HG03139 (cell line): ENCODE data around the gene ZBTB16.

Experiments
- ATAC-seq: cut with Tn5 transposase; IDR thresholded peaks from one replicate; pipeline ENCODE4 v1.9.1; 2021; ENCODE audit not compliant: unreplicated experiment

Gene ZBTB16

DNA sequence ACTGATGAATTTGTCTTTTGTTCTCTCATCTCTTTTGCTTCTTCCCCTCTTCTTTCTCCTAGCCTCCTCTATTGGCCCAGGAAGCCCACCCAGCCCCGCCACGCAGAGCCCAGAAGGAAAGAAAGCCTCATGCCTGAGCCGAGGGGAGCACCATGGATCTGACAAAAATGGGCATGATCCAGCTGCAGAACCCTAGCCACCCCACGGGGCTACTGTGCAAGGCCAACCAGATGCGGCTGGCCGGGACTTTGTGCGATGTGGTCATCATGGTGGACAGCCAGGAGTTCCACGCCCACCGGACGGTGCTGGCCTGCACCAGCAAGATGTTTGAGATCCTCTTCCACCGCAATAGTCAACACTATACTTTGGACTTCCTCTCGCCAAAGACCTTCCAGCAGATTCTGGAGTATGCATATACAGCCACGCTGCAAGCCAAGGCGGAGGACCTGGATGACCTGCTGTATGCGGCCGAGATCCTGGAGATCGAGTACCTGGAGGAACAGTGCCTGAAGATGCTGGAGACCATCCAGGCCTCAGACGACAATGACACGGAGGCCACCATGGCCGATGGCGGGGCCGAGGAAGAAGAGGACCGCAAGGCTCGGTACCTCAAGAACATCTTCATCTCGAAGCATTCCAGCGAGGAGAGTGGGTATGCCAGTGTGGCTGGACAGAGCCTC, 3.8 kb downstream of the ZBTB16 start:
- ATAC-seq: no peak

DNA sequence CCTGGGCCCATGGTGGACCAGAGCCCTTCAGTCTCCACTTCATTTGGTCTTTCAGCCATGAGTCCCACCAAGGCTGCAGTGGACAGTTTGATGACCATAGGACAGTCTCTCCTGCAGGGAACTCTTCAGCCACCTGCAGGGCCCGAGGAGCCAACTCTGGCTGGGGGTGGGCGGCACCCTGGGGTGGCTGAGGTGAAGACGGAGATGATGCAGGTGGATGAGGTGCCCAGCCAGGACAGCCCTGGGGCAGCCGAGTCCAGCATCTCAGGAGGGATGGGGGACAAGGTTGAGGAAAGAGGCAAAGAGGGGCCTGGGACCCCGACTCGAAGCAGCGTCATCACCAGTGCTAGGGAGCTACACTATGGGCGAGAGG, 4.3 kb downstream of the ZBTB16 start:
- no peak for ATAC-seq

- ATAC-seq: no peak
Measured at GRCh38 chr11:114064216-114064615, 4.7 kb downstream of the ZBTB16 start.

- ATAC-seq: no peak
Measured at GRCh38 chr11:114065094-114065493, 5.6 kb downstream of the ZBTB16 start.

DNA sequence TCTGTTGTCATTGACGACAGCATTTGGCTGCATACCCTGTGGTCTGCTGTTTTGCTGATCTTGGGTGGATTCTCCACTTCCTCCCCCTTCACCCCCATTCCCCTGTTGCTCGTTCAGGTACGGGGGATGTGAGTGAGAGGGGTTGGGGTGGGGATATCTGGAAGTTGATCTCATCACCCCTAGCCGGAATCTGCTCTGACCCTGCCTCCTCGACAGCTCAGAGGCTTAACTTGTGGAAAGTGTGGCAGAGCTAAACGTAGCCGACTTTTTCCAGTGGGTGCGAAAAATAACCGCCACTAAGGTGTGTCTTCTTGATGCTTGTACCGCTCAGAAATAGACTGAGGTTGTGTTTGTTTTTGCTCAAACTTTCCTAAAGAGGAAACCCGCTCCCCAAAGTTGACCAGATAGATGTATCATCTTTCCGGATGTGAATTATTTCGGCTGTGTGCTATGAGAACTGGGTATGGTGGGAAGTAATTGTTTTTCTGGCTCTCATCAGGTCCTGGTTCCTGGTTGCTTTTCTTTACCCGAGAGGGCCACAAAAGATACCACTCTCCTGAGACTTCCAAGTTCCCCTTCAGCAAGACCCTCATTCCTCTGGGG, 6.6 kb downstream of the ZBTB16 start:
- no peak for ATAC-seq

DNA sequence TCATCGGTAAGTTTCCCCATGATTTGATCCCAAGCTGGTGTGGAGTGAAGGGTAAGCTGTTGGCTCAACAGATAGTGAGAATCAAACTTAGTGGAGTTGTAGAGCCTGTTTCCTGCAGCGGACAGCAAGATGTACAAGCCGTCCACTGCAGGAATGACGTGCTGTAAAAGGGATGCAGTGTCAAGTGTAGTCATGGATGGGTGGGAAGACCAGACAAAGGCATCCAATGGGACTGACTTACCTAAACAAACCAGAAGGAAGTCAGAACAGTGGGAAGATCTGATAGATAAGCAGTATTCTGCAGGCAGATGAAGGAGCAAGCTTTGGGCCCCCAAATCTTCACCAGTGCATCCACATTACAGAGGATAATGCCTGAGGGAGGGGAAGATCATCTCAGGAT, 8.8 kb downstream of the ZBTB16 start:
- ATAC-seq: no peak

- no peak for ATAC-seq
Measured at GRCh38 chr11:114070464-114071139, 11.1 kb downstream of the ZBTB16 start.

DNA sequence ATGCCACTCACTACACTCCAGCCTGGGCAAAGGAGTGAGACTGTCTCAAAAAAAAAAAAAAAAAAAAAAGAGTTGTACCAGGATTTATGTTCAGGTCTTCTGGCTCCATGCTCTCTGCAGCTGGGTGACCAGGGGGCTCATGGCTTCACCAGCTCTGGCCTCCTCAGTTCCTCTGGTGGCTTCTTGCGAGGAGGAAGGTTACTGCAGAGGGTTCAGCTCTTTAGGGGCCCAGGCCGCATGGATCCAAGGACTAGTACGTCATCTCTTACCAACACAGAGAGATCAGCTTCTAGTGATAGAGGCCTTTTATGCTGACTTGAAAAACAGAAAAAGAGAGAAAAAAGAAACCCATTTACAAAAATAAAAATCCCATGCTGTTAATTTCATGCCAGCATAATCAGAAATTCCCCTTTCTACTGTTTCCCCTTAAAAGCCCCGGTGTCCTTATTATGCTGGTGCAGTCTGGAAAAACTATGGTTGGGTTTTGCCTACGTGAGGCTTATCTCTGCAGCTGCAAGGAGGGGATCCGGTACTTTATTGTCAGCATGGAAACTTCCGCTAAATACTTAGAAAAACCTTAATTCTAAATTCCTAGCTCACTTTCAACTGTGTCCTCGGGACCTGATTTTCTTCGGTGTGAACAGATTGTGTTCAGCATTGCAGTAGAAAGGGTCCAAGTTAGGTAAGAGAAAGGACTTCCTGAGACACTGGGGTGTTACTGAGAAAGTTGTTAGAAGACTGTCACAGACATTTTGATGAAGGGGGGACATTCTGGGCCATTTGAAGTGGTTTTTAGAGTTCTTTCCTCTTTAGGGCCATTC, 13.7 kb downstream of the ZBTB16 start:
- ATAC-seq: no peak

DNA sequence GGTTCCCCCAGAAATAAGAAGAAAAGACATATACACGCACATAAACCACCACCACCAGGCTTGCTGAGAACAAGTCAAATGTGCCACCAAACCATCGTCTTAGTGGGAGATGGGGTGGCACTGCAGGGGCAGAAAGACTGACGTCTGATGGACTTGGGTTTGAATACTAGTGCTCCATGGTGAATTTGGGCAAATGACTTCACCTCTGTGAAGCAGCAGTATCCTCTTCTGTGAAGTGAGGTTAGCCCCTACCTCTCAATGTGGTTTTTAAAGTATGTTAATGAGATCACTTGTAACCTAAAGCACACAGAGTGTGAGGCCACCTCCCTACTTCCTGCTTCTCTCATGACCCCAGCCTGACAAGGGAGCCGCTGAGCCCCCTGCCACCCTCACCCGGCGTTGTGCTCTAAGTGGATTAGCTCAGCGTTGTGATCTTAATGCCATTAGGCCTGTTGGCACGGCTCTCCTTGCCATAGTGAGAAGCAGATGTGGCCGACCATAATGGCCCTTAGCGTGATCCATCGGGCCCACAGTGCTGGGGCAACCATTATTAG, 14.4 kb downstream of the ZBTB16 start:
- ATAC-seq: no peak

GRCh38 chr11:114074546-114075343, 15.2 kb downstream of the ZBTB16 start:
- no peak for ATAC-seq

DNA sequence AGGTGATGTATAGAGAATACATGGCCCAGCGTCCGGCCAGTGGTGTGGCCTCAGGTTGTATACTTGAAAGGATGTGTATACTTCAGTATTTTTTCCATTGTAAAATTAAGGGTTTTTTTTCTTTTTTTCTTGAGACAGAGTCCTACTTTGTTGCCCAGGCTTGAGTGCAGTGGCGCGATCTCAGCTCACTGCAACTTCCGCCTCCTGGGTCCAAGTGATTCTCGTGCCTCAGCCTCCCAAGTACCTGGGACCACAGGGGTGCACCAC, 15.8 kb downstream of the ZBTB16 start:
- no peak for ATAC-seq

GRCh38 chr11:114075891-114076441, 16.5 kb downstream of the ZBTB16 start:
- ATAC-seq: no peak

GRCh38 chr11:114076921-114077331, 17.4 kb downstream of the ZBTB16 start:
- ATAC-seq: no peak

DNA sequence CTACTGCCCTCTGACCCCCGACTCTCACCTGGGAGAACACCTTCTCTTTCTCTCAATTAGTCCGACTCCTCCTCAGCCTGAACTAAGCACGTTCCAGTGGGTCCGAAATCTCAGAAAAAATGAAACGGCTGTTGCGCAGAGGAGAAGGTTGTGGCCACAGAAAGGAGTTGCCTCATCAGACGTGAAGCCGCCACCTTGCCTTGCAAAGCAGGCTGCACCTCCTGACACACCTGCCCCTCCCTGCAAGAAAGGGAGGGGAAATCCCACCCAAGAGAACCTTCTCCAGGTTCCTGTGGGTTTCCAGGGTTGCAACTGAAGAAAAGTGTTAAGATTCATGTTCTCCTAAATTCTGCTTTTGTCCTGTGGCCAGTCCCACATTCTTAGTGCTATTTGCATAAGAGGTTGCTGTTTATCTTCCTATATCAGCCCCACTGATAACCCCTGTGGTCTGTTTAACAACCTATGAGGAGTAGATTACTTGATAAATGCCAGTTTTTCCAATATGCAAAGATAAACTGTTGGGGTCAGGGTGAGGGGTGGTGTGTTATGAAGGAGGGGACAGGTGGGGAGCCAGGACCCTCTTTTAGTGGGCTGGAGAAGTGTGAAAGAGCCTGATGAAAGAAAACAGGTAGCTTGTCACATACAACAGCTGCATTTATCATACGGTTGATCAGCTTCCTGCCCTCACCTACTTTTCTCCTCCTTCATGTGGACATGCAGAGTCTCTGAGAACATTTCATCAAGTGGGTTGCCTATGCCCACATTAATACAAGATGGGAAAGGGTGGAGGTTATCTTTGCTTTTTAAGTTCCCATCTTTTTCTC, 18.2 kb downstream of the ZBTB16 start:
- ATAC-seq: no peak

DNA sequence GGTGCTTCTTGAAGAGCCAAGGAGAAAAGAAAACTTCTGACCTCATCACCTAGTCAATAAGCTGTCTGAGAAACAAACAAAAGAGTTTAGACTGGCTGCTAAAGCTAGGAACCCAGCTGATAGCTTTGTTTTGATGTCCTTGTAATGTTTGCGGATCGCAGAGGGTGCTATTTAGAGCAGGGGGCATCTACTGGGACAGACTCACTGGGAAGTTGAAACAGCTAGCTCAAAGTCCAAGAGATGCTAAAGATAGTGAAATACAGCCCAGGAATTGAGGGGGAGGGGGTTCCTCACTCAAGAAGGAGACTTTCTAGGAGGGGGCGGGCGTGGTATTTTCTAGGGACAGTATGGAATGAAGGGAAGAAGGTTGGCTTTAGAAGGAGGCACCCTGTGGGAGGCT, 18.9 kb downstream of the ZBTB16 start:
- no peak for ATAC-seq

GRCh38 chr11:114079511-114080065, 20.1 kb downstream of the ZBTB16 start:
- no peak for ATAC-seq

DNA sequence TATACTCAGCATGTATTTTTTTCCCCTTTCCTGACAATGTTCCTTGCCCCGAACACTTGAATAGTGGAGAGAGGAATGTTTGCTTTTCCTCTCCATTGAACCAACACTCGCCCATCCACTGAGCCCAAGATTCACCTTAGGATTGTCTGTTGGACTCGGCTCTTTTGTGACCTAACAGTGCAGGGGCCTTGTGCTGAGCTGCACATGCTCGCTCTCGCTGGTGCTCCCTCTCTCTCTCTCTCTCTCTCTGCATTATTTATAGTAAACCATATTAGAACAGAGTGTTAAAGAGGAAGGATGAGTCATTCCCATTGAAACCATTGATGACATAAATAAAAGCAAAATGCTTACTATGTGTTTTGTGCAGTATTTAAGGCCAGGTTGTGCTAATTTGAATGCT, 20.7 kb downstream of the ZBTB16 start:
- ATAC-seq: no peak

- ATAC-seq: no peak
Measured at GRCh38 chr11:114080769-114081168, 21.3 kb downstream of the ZBTB16 start.
